Hepatocyte (in vitro differentiated cells): ENCODE results near the gene TENT5A. TPM values are rescaled to one million over a fixed set of nuclear protein-coding genes. Genes with fewer than 3 reads are reported as not detected.

Experiments used
- DNase-seq: peaks from one replicate; pipeline ENCODE4 v3.0.0-alpha.2; 2016; ENCODE audit warnings: low spot score
- H2AFZ ChIP-seq: fragments of 200-600 bp; sonication (generic); 2 replicates; pipeline ENCODE4 v1.6.0; 2016; ENCODE audit warnings: antibody characterized with exemption, mild to moderate bottlenecking
- H3K27ac ChIP-seq: fragments of 200-600 bp; sonication (generic); 2 replicates; pipeline ENCODE4 v1.5.1; 2016; ENCODE audit warnings: mild to moderate bottlenecking
- H3K27me3 ChIP-seq: fragments of 200-600 bp; sonication (generic); 2 replicates; pipeline ENCODE4 v1.6.1; 2016
- H3K36me3 ChIP-seq: fragments of 200-600 bp; sonication (generic); replicated peaks from 2 replicates; pipeline ENCODE4 v1.5.1; 2016; ENCODE audit warnings: low read depth; ENCODE audit not compliant: insufficient read depth
- H3K4me1 ChIP-seq: fragments of 200-600 bp; sonication (generic); 2 replicates; pipeline ENCODE4 v1.5.1; 2016; ENCODE audit warnings: mild to moderate bottlenecking, moderate library complexity; ENCODE audit not compliant: insufficient read depth
- H3K4me2 ChIP-seq: fragments of 200-600 bp; sonication (generic); 2 replicates; pipeline ENCODE4 v1.6.0; 2016
- H3K4me3 ChIP-seq: fragments of 200-600 bp; sonication (generic); 2 replicates; pipeline ENCODE4 v1.5.1; 2016; ENCODE audit warnings: mild to moderate bottlenecking
- H3K79me2 ChIP-seq: fragments of 200-600 bp; sonication (generic); 2 replicates; pipeline ENCODE4 v1.6.0; 2017; ENCODE audit warnings: mild to moderate bottlenecking
- H3K9me2 ChIP-seq: fragments of 200-600 bp; sonication (generic); replicated peaks from 2 replicates; pipeline ENCODE4 v1.6.0; 2017; ENCODE audit warnings: mild to moderate bottlenecking; ENCODE audit not compliant: insufficient read depth
- H3K9me3 ChIP-seq: fragments of 200-600 bp; sonication (generic); 2 replicates; pipeline ENCODE4 v1.5.1; 2016; ENCODE audit warnings: low read depth, mild to moderate bottlenecking
- H4K20me1 ChIP-seq: fragments of 200-600 bp; sonication (generic); 2 replicates; pipeline ENCODE4 v1.6.0; 2016; ENCODE audit warnings: mild to moderate bottlenecking; ENCODE audit not compliant: insufficient read depth, poor library complexity, severe bottlenecking
- EZH2 ChIP-seq: fragments of 200-600 bp; sonication (generic); IDR thresholded peaks from 2 replicates; pipeline ENCODE4 v1.6.1; 2016; ENCODE audit warnings: antibody characterized with exemption, mild to moderate bottlenecking, borderline replicate concordance
- EZH2phosphoT487 ChIP-seq: fragments of 200-600 bp; sonication (generic); IDR thresholded peaks from one replicate; pipeline ENCODE4 v1.6.1; 2018; ENCODE audit warnings: antibody characterized with exemption, mild to moderate bottlenecking, low read depth, moderate library complexity; ENCODE audit not compliant: unreplicated experiment, severe bottlenecking
- WGBS: methylation state at CpG from one replicate; pipeline ENCODE4 v1.1.6; 2016; ENCODE audit warnings: low lambda C conversion rate; ENCODE audit errors: missing lambda C conversion rate; 5-methylcytosine and 5-hydroxymethylcytosine counted together
- polyA plus RNA-seq: library from polyadenylated mRNA; unstranded; fragments of >200 nt; fragmentation: Nextera tagmentation; extraction: Ambion mirVana; gene quantifications from 2 replicates; pipeline ENCODE4 v1.2.1, GENCODE V29; 2016
- total RNA-seq: library from RNA; depleted of rRNA; stranded (reverse); fragments of >200 nt; gene quantifications from 2 replicates; pipeline ENCODE4 v1.2.3, GENCODE V29; 2014
- TF ChIP-seq, protein P1 (sequence below): fragments of 200-600 bp; sonication (generic); IDR thresholded peaks from 2 replicates; pipeline ENCODE4 v1.5.1; 2016; ENCODE audit warnings: antibody characterized with exemption, mild to moderate bottlenecking; ENCODE audit not compliant: poor library complexity

The TENT5A gene
- total and polyA plus RNA-seq, 2 experiments from 2014 or later, result 79.6 to 101 TPM

DNA sequence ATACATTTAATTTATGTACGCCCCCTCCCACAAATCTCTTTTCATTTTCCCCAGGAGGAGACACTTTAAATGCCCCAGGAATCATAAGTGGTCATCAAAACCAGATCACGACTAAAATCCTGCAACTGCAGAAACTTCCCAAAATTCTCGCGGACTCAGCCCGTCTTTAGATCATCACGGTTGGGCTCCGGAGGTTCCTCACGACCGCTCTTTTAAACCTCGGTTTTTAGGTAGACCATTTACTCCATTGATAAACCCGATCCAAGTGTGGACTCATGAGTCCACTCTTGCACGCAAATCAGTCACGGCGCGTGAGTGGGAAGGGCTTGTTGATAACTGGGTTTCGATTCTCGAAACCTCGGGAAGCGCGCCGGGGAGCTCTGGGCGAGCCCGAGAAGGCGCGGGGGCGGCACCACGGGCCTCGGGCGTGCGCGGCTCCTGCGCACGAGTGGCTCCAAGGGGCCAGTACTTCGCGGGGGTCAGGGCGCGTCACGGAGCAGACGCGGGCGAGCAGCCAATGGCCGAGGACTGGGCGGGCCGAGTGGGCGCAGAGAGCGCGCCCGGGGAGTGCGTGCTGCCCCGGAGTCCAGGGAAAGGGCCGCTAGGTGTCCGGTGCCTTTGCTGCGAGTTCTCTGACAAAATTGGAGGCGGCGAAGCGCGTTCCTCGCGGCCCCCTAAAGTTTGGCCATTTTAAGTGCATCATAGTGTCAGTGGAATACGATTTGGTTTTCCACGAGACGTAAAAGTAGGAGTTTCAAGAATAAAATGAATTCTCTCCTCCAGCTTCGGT is 635 bp upstream of the TENT5A start:
- Histone ChIP-seq H3K79me2 (peaks cover 39% of the 10 kb centered on the region), H3K9me2 (no peaks in the 10 kb centered on the region), H3K4me3 (peak overlapping the region; percentile 63), H3K4me2 (peak overlapping the region; percentile 93), H3K9me3 (no peaks in the 10 kb centered on the region), H3K36me3 (peaks cover 3% of the 10 kb centered on the region), H2AFZ (peak overlapping the region; percentile 49), H4K20me1 (peaks cover 33% of the 10 kb centered on the region), H3K4me1 (peaks cover 3% of the 10 kb centered on the region), H3K27ac (peak overlapping the region; percentile 99), H3K27me3 (no peaks in the 10 kb centered on the region)
- TF ChIP-seq, protein P1, sequence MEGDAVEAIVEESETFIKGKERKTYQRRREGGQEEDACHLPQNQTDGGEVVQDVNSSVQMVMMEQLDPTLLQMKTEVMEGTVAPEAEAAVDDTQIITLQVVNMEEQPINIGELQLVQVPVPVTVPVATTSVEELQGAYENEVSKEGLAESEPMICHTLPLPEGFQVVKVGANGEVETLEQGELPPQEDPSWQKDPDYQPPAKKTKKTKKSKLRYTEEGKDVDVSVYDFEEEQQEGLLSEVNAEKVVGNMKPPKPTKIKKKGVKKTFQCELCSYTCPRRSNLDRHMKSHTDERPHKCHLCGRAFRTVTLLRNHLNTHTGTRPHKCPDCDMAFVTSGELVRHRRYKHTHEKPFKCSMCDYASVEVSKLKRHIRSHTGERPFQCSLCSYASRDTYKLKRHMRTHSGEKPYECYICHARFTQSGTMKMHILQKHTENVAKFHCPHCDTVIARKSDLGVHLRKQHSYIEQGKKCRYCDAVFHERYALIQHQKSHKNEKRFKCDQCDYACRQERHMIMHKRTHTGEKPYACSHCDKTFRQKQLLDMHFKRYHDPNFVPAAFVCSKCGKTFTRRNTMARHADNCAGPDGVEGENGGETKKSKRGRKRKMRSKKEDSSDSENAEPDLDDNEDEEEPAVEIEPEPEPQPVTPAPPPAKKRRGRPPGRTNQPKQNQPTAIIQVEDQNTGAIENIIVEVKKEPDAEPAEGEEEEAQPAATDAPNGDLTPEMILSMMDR, result no peak
- under 1% methylated on average over 63 of the region's 63 CpGs for WGBS
- DNase-seq, result peak; percentile 96

DNA sequence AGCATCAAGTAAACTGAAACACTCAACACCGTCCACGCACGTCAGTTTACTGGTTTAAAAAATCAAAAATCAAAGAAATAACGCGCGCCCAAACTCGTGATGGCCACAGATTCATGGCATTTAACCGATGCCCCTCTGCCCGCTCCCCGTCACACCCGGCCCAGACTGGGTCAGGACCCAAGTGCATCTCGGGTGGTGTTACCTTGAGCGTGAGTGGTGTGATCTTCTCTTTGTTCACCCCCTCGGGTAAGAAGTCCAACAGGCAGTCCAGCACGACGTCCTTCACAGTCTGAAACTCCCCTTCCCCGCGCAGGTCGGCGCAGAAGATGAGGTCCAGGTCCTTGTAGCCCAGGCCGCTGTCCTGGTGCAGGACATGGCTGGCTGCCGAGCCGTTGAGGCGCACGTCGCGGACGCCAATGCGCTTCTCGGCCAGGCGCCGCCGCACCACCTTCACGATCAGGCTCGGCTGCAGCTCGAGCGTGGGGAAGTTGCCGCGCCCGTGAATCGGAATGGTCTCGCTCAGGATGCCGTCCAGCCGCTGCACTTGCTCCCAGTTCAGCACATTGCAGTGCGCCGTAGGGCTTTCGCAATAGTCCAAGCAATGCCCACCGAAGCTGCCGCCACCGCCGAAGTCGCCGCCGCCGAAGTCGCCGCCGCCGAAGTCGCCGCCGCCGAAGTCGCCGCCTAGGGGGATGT is 945 bp downstream of the TENT5A start:
- Histone ChIP-seq H3K9me2 (no peaks in the 10 kb centered on the region), H4K20me1 (peaks cover 48% of the 10 kb centered on the region), H3K36me3 (peaks cover 5% of the 10 kb centered on the region), H2AFZ (peak overlapping the region; percentile 73), H3K27ac (peak overlapping the region; percentile 99), H3K79me2 (peaks cover 55% of the 10 kb centered on the region), H3K4me2 (peak overlapping the region; percentile 93), H3K27me3 (no peaks in the 10 kb centered on the region), H3K4me3 (peak overlapping the region; percentile 63), H3K9me3 (no peaks in the 10 kb centered on the region), H3K4me1 (peaks cover 19% of the 10 kb centered on the region)
- TF ChIP-seq, protein P1, result no peak
- no peak for TF ChIP-seq EZH2
- TF ChIP-seq EZH2phosphoT487, result no peak
- whole genome bisulfite sequencing, result 8% methylated on average over 65 of the region's 65 CpGs
- DNase-seq, result peak; percentile 63

DNA sequence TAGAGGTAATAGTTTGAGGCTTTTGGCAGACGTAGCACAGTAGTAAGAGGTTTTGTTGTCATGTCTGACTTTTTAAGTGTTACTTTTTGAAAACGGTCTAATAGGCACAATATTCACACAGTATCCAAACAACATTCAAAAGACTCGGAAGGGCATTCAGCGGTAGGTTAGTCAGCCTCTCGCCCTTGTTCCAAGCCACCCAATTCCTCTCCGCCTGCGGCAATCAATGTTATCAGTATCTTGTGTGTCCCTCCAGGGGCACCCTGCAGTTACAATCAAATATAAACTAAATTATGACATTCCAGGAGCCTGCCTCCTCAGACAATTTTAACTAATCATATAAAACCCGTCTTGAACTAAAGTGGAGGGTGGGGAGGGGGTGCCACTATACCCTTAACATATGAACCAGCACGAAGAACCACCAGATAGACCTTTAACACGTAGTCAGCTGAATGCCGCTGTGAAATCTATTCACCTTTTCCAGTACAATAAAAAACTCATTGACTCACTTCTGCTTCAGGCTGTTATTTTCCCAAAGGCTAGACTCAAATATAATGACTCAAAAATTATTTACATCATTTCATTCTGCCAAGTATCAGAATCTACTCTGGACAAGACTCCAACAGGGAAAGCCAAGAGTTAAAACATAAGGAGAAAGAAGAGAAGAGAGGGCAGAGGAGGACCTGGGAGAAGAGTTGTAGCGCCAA is 1.6 kb downstream of the TENT5A start:
- DNase-seq, result no peak
- 26% methylated on average over 12 of the region's 12 CpGs for WGBS
- Histone ChIP-seq H3K4me3 (peak overlapping the region; percentile 63), H3K4me2 (peak overlapping the region; percentile 93), H3K79me2 (peaks cover 62% of the 10 kb centered on the region), H3K27ac (peak overlapping the region; percentile 99), H3K9me2 (no peaks in the 10 kb centered on the region), H3K9me3 (no peaks in the 10 kb centered on the region), H3K4me1 (peaks cover 21% of the 10 kb centered on the region), H4K20me1 (peaks cover 53% of the 10 kb centered on the region), H3K27me3 (no peaks in the 10 kb centered on the region), H3K36me3 (peaks cover 5% of the 10 kb centered on the region), H2AFZ (no peak overlapping the region)
- TF ChIP-seq, protein P1, result no peak
- TF ChIP-seq EZH2 (no peak), EZH2phosphoT487 (no peak)
